GM11168 (cell line): ENCODE measurements around the gene DPP6.

Source experiments
- in situ Hi-C: fragments of 300-500 bp; cut with MboI; formaldehyde crosslinking; loops from one replicate; pipeline ENCODE4 v1.12.0; 2022; ENCODE audit warnings: low sequenced_read_pairs; ENCODE audit not compliant: unreplicated experiment

DPP6 gene

GRCh38 chr7:154882931-154883474 lies 830.8 kb downstream of the DPP6 start:
- in situ Hi-C loops: no loop called here

GRCh38 chr7:154884348-154884920 lies 832.2 kb downstream of the DPP6 start:
- in situ Hi-C loops: no loop called here

GRCh38 chr7:154886591-154886990 lies 834.4 kb downstream of the DPP6 start:
- in situ Hi-C loops: no loop called here

- in situ Hi-C loops: no loop called here
Observed at GRCh38 chr7:154888690-154889089, 836.5 kb downstream of the DPP6 start.

GRCh38 chr7:154892459-154892858 lies 840.3 kb downstream of the DPP6 start:
- in situ Hi-C loops: no loop called here

DNA sequence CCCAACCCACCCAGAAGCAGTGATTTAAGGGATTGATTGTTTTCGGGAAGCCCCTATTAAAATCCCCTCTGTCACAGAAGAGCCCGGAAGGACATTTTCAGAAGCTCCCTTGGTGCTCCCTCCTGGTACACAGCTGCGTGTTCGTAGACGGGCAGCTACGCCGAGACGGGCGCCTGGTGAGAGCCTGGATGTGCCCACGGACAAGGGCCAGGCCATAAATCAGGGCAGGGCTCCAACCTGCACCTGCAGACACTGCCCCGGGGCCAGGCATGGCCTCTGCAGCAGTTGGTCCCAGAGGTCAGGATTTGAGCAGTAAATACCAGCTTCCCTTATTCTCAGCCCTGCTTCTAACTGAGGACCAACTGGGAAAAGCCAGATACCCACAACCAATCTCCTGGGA lies 843.9 kb downstream of the DPP6 start:
- in situ Hi-C loops: no loop called here

DNA sequence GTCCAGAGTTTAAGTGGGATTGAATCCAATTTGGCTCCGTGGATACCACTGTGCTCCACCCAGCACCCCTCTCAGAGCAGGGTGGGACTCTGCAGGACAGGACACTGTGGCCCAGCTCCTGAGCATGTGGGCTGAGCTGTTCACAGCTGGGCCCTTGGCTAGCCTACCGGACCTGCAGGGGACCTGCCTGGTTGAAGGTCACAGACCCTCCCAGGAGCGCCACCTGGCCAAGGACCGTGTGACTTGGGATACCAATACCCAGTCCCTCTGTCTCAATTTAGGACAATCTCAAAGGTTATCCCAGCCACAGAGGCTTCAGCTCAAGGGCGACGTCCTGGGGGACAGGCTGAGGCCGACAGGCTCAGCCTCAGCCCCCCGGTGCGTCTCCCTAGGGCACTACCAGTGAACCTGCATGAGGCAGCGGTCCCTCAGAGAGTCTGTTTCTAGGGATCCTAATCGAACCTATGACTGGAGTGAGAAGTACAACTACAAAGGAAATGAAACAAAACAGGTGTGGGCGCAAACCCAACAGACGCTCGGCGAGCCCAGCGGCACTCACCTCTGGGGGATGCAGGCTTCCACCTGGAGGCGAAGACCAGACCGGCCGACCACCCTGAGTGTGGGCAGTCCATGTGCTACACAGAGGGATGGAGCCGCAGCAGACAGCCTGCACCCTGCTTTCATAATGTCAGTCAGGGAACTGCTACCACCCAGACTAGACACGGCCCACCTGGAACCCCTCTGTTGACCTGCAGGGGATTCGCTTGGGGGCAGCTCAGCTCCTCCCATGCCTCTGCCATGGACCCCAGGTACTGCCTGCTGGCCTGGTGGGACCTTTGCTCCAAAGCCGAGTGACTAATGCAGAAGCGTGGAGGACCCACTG lies 847.0 kb downstream of the DPP6 start:
- in situ Hi-C loops: no loop called here

GRCh38 chr7:154899862-154900261 lies 847.7 kb downstream of the DPP6 start:
- in situ Hi-C loops: loop anchor here (25.0 kb wide), 1 partner anchor 437 kb away; no protein-coding TSS in a partner anchor

GRCh38 chr7:154902600-154903082 lies 850.4 kb downstream of the DPP6 start:
- in situ Hi-C loops: loop anchor here (25.0 kb wide), 1 partner anchor 435 kb away; no protein-coding TSS in a partner anchor

DNA sequence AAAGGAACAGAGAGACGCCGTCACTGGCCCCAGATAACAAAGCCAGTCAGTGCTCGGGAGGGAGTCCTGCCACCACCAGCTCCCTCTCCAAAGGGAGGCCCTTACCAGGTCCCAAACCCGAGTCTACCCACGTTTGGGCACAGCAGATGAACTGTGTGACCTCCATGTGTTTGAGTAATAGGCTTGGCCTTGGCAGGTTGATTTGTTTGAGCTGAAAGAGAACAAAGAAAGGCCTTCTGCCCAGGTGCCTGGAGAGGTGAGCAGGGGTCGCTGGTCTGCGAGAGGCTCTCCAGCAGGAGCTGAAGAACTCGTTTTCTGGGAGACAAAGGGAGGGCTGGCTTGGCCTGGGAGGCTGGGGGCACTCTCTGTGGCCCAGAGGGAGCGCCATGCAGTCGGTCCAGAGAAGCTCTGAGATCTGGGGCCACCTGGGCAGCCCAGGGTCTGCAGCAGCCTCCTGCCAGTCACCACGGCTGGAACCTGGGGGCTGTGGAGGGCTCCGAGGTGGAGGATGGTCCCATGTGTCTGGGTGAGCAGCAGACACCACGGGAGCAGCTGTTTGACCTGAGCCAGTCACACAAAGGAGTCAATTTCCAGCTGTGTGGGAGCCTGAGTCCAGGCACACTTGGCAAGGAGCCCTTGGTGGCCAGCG lies 851.0 kb downstream of the DPP6 start:
- in situ Hi-C loops: loop anchor here (25.0 kb wide), 1 partner anchor 434 kb away; no protein-coding TSS in a partner anchor

DNA sequence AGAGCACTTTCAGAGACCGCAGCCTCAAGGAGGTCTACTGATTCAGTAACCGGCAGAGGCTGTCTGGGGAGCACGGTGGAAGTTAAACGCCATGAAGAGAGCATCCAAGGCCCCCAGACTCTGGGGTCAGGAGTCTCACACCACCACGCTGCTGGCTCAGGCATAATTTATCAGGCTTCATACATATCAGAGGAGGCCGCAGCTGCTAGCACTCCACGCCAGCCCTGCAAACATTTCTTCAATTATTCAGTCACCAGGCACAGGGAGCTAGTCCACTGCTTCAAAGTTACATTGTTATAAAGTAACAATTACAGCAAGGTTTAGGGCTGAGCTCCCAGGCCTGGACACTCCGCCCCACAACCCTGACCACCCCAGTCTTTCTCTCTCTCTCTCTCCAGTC lies 852.9 kb downstream of the DPP6 start:
- in situ Hi-C loops: loop anchor here (25.0 kb wide), 1 partner anchor 432 kb away; no protein-coding TSS in a partner anchor

- in situ Hi-C loops: loop anchor here (25.0 kb wide), 1 partner anchor 432 kb away; no protein-coding TSS in a partner anchor
Observed at GRCh38 chr7:154905615-154906014, 853.4 kb downstream of the DPP6 start.

GRCh38 chr7:154906201-154906600 lies 854.0 kb downstream of the DPP6 start:
- in situ Hi-C loops: loop anchor here (25.0 kb wide), 1 partner anchor 431 kb away; no protein-coding TSS in a partner anchor

GRCh38 chr7:154906736-154907355 lies 854.6 kb downstream of the DPP6 start:
- in situ Hi-C loops: loop anchor here (25.0 kb wide), 1 partner anchor 430 kb away; no protein-coding TSS in a partner anchor

GRCh38 chr7:154907651-154908620 lies 855.7 kb downstream of the DPP6 start:
- in situ Hi-C loops: loop anchor here (25.0 kb wide), 1 partner anchor 429 kb away; no protein-coding TSS in a partner anchor

DNA sequence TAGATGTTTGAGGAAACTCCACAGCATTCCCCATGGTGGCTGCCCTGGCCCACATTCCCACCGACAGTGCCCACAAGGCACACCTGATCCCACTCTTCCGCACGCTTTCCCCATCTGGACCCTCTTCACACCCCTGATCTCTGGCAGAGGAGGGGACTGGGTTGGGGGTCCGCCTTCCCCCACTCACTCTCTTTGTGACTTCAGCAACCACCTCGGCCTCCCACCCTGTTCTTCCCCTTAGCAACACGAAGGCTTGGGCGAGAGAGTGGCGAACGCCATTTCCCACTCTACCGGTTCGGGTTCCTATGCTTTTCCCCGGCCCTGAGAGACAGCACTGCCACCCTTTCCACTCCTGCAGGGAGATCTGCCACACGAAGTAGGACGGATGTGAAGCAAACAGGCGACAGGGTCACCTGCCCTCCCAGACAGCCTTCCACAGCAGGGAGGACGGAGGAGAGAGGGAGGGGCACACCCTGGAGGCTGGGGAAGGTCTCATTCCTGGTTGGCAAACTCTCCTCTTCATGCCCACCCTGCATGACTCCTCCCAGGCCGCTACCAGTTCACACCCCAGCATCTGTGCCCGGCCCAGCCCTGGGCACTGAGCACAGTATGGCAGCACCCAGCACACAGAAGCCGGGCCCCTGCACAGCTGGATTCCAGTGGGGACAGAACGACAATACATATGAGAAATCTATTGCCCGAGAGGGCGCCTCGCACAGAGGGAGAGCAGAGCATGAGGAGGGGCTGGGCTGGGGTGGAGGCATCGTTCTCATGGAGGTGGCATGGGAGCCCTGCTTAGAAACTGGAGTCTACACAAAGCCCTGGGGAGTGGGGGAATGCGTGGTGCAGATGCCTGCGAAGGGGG lies 857.3 kb downstream of the DPP6 start:
- in situ Hi-C loops: loop anchor here (25.0 kb wide), 1 partner anchor 428 kb away; no protein-coding TSS in a partner anchor

DNA sequence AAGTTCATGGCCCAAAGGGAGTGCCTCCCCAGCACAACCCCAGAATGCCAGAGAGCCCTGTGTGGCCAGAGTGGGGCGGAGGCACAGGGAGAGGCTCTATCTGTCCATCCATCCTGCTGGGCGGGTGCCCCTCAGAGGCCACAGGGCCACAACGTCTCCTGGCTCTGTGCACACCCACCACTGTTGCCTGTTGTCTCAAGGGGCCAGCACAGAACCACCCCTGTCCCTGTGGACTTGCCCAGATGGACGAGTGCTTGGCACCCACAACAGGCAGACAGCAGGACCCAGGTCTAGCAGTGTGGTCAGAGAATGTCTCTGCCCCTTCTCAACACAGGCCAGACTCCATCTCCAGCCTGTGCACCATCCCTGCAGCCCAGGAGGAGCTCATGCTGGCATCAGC lies 857.9 kb downstream of the DPP6 start:
- in situ Hi-C loops: loop anchor here (25.0 kb wide), 1 partner anchor 427 kb away; no protein-coding TSS in a partner anchor
